OCI-M2 (cell line): ENCODE data around the gene ARGLU1.

Experiments used
- DNase-seq: peaks from one replicate; lab custom pipeline; 2025; ENCODE audit not compliant: unreplicated experiment; lab: John Stamatoyannopoulos, UW

The ARGLU1 gene

GRCh38 chr13:106526738-106527444 lies 41.0 kb downstream of the ARGLU1 start:
- no peak for DNase-seq

- no peak for DNase-seq
These were observed 42.1 kb downstream of the ARGLU1 start for GRCh38 chr13:106525865-106526264.

GRCh38 chr13:106524108-106524507 lies 43.8 kb downstream of the ARGLU1 start:
- no peak for DNase-seq

- DNase-seq: no peak
These were observed 44.4 kb downstream of the ARGLU1 start for GRCh38 chr13:106523576-106523975.

GRCh38 chr13:106522898-106523525 lies 44.9 kb downstream of the ARGLU1 start:
- DNase-seq: no peak

- no peak for DNase-seq
These were observed 45.7 kb downstream of the ARGLU1 start for GRCh38 chr13:106522112-106522705.

GRCh38 chr13:106521095-106521799 lies 46.7 kb downstream of the ARGLU1 start:
- no peak for DNase-seq

GRCh38 chr13:106520251-106521054 lies 47.5 kb downstream of the ARGLU1 start:
- no peak for DNase-seq

- DNase-seq: no peak
These were observed 49.4 kb downstream of the ARGLU1 start for GRCh38 chr13:106518512-106518911.

- DNase-seq: no peak
These were observed 50.7 kb downstream of the ARGLU1 start for GRCh38 chr13:106517109-106517847.

- no peak for DNase-seq
These were observed 52.2 kb downstream of the ARGLU1 start for GRCh38 chr13:106515635-106516254.

GRCh38 chr13:106514928-106515634 lies 52.9 kb downstream of the ARGLU1 start:
- DNase-seq: no peak

- no peak for DNase-seq
These were observed 54.6 kb downstream of the ARGLU1 start for GRCh38 chr13:106513025-106513983.

- DNase-seq: no peak
These were observed 60.2 kb downstream of the ARGLU1 start for GRCh38 chr13:106507560-106508274.

GRCh38 chr13:106506286-106506685 lies 61.7 kb downstream of the ARGLU1 start:
- DNase-seq: no peak

- DNase-seq: no peak
These were observed 62.2 kb downstream of the ARGLU1 start for GRCh38 chr13:106505732-106506131.

GRCh38 chr13:106505295-106505694 lies 62.6 kb downstream of the ARGLU1 start:
- no peak for DNase-seq
